Tibial artery (tissue), 4 donors: ENCODE results near the gene IL22RA2.

ENCODE experiments used
- DNase-seq, 2 donors: peaks; one replicate each; pipeline ENCODE4 v3.0.0-alpha.2; 2019
- H3K27ac ChIP-seq, 2 donors: fragments of 200-600 bp; sonication (generic) in 1 of 2; 1 replicate in 1 of 2; 2 replicates in 1 of 2; pipeline ENCODE4 v1.5.1; 2018 to 2019; ENCODE audit warnings: mild to moderate bottlenecking in 1 of 2
- H3K27me3 ChIP-seq, 2 donors: fragments of 200-600 bp; sonication (generic) in 1 of 2; one replicate each; pipeline versions ENCODE4 v1.5.1 to v1.6.0; 2016 to 2019
- H3K36me3 ChIP-seq, 3 donors: fragments of 200-600 bp; sonication (generic) in 2 of 3; one replicate each; pipeline ENCODE4 v1.5.1; 2016 to 2019; ENCODE audit warnings: mild to moderate bottlenecking in 2 of 3
- H3K4me1 ChIP-seq, 4 donors: fragments of 200-600 bp; sonication (generic) in 2 of 4; 1 replicate in 3 of 4; 2 replicates in 1 of 4; pipeline ENCODE4 v1.5.1; 2016 to 2019
- H3K4me3 ChIP-seq, 2 donors: fragments of 200-600 bp; sonication (generic) in 1 of 2; 1 replicate in 1 of 2; 2 replicates in 1 of 2; pipeline ENCODE4 v1.5.1; 2018 to 2019; ENCODE audit warnings: mild to moderate bottlenecking in 2 of 2
- H3K9me3 ChIP-seq, 3 donors: fragments of 200-600 bp; sonication (generic) in 1 of 3; one replicate each; pipeline ENCODE4 v1.5.1; 2016 to 2019
- intact Hi-C: fragments of 100-400 bp; cut with DNase I; formaldehyde crosslinking; loops from one replicate; pipeline ENCODE4 v1.15.0; 2023; ENCODE audit warnings: low total_unique reads
- TF ChIP-seq, protein P1 (sequence below), 2 experiments: fragments of 200-600 bp in 1 of 2; fragments of 450-650 bp in 1 of 2; IDR thresholded peaks; one replicate each; pipeline ENCODE4 v1.5.1; 2017 to 2019; ENCODE audit warnings: antibody characterized with exemption in 2 of 2, mild to moderate bottlenecking in 1 of 2, moderate library complexity in 1 of 2

IL22RA2 gene

DNA sequence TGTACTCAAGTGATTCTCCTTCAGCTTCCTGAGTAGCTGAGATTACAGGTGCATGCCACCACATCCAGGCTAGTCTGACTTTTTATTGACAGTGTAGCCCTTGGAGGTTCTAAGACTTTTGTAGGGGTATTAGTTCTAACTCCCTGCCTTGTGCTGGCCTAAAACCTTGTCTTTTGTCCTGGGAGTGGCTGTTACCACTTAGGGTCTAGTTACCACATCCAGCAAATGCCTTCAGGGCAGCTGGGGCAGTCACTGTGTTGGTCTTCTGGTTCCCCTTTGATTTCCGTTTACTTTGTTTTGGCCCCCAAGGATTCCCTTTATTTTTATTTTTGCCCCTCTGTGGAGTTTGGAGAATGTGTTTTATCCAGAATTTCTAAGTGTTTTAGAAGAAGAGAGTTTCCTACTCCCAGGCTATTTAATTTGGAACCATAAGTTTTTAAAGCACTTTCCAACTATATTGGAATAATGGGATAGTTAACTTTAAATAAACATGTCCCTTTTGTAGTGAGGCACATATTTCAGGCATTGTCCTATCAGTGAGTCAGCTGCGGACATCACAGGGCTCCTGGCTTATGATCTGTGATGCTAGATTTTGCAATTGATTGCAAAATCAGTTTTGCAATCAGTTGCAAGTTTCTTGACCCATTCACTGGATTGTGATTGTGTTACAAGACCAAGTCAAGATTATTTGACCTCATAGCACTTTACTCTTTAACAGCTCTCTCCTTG, 25.0 kb downstream of the IL22RA2 start:
- Histone ChIP-seq H3K27ac (no peak overlapping the region), H3K36me3 (no peaks in the 10 kb centered on the region), H3K9me3 (peaks cover 0 to 6% (median 5%) of the 10 kb centered on the region in 3 donors), H3K4me1 (no peaks in the 10 kb centered on the region), H3K27me3 (no peaks in the 10 kb centered on the region), H3K4me3 (no peak overlapping the region)
- DNase-seq, result peak in 1 of 2 donors; percentile 47
- TF ChIP-seq, protein P1, sequence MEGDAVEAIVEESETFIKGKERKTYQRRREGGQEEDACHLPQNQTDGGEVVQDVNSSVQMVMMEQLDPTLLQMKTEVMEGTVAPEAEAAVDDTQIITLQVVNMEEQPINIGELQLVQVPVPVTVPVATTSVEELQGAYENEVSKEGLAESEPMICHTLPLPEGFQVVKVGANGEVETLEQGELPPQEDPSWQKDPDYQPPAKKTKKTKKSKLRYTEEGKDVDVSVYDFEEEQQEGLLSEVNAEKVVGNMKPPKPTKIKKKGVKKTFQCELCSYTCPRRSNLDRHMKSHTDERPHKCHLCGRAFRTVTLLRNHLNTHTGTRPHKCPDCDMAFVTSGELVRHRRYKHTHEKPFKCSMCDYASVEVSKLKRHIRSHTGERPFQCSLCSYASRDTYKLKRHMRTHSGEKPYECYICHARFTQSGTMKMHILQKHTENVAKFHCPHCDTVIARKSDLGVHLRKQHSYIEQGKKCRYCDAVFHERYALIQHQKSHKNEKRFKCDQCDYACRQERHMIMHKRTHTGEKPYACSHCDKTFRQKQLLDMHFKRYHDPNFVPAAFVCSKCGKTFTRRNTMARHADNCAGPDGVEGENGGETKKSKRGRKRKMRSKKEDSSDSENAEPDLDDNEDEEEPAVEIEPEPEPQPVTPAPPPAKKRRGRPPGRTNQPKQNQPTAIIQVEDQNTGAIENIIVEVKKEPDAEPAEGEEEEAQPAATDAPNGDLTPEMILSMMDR (IDR thresholded peaks at IDR 0.05), result no peak
- intact Hi-C loops, result no loop called here

DNA sequence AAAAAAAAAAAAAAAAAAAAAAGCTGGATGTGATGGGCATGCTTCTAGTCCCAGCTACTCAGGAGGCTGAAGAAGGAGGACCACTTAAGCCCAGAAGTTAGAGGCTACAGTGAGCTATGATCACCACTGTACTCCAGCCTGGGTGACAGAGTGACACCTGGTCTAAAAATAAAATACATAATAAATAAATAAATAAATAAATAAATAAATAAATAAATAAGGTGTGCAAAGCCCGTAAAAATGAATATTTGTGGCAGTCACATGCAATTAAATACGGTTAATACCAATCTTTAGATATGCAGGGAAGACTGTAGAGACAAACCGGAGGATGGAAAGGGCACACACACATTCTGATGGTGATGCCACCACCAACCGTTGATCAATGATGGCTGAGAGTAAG, 26.2 kb downstream of the IL22RA2 start:
- Histone ChIP-seq H3K27me3 (no peaks in the 10 kb centered on the region), H3K9me3 (peaks cover 0 to 6% (median 5%) of the 10 kb centered on the region in 3 donors), H3K36me3 (no peaks in the 10 kb centered on the region), H3K27ac (no peak overlapping the region), H3K4me3 (no peak overlapping the region), H3K4me1 (no peaks in the 10 kb centered on the region)
- intact Hi-C loops, result no loop called here
- no peak for DNase-seq
- TF ChIP-seq, protein P1 (IDR thresholded peaks at IDR 0.05), result no peak

DNA sequence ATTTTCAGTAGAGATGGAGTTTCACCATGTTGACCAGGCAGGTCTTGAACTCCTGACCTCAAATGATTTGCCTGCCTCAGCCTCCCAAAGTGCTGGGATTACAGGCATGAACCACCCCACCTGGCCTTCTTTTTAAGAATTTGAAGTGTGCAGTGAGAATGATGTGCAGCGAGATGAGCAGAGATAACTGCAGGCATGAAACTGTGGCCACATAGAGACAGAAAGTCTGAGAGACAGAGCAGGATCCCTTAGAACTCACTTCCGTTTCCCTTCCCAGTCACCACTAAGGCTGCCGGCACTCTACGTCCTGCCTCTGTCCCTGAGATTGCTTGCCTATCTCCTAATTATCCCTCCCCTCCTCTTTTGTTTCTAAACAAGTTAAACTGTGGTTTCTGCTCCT, 27.2 kb downstream of the IL22RA2 start:
- H3K27ac ChIP-seq, result no peak overlapping the region
- DNase-seq, result no peak
- intact Hi-C loops, result no loop called here

DNA sequence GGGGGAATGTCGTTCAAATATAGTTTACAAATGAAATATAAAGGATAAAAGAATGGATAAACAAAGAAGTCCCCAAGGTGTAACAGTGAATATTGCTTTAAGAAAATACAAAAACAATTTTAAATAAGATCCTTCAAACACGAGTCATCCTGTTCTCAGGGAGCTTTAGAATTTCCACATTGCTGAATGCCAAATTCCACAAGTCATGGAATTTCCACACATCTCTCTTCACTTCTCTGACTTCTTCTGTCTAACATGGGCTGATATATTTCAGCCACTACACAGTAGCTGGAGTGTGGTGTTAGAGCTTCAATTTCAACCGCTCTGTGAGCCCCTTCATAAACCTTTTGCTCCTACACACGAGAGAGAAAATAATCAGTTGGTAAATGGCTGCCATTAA, 28.0 kb downstream of the IL22RA2 start:
- no peak for DNase-seq
- TF ChIP-seq, protein P1 (IDR thresholded peaks at IDR 0.05), result no peak
- Histone ChIP-seq H3K27me3 (no peaks in the 10 kb centered on the region), H3K9me3 (no peaks in the 10 kb centered on the region), H3K36me3 (no peaks in the 10 kb centered on the region), H3K4me3 (no peak overlapping the region), H3K27ac (no peak overlapping the region), H3K4me1 (no peaks in the 10 kb centered on the region)
- intact Hi-C loops, result no loop called here

More for the DNA sequence above, 27.2 kb downstream of the IL22RA2 start:
- TF ChIP-seq, protein P1 (IDR thresholded peaks at IDR 0.05), result no peak
- H3K4me1 ChIP-seq, result no peaks in the 10 kb centered on the region
- H3K9me3 ChIP-seq, result peaks cover 0 to 4% (median 0%) of the 10 kb centered on the region in 3 donors
- no peak overlapping the region for H3K4me3 ChIP-seq
- H3K27me3 ChIP-seq, result no peaks in the 10 kb centered on the region
- H3K36me3 ChIP-seq, result no peaks in the 10 kb centered on the region

DNA sequence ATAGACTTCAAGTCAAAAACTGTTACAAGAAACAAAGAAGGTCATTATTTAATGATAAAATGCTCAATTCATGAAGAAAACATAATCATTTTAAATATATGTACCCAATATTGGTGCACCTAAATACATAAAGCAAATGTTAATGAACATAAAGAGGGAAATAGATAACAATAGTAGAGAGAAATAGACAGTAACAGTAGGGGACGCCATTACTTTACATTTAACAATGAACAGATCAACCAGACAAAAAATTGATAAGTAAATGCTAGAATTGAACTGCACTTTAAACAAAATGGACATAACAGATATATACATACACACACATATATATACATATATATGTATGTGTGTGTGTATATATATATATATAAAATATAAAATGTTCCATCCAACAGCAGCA, 37.4 kb downstream of the IL22RA2 start:
- intact Hi-C loops, result no loop called here
- no peaks in the 10 kb centered on the region for H3K36me3 ChIP-seq
- peaks cover 0 to 10% (median 8%) of the 10 kb centered on the region in 3 donors for H3K9me3 ChIP-seq
- H3K4me1 ChIP-seq, result no peaks in the 10 kb centered on the region
- TF ChIP-seq, protein P1 (IDR thresholded peaks at IDR 0.05), result no peak
- no peak for DNase-seq
- H3K4me3 ChIP-seq, result no peak overlapping the region
- H3K27ac ChIP-seq, result no peak overlapping the region
- H3K27me3 ChIP-seq, result peaks cover 0 to 5% of the 10 kb centered on the region in 2 donors
